ENCODE measurements around the gene OR9Q2. TPM values are rescaled to one million over a fixed set of nuclear protein-coding genes. Genes with fewer than 3 reads are reported as not detected.

OR9Q2 gene
- polyA plus RNA-seq, 2 of the 4 experiments (the other 2 are of a cell fraction) = not detected

Other genes with a start within 250 kb of the OR9Q2 start
- not detected in 2 replicates for gene OR9Q1, start 165.2 kb upstream of the OR9Q2 start, polyA plus RNA-seq (2011; rRNA removed)
- gene OR9Q1, start 165.2 kb upstream of the OR9Q2 start, polyA plus RNA-seq (2017; fragmentation: RNase III; extraction: RNeasy Plus Mini Kit Qiagen cat#74134 plus additional on column Dnase treatment) = not detected in 3 replicates
- not detected in 2 replicates for gene OR6Q1, start 158.1 kb upstream of the OR9Q2 start, polyA plus RNA-seq (2011; rRNA removed)
- not detected in 3 replicates for gene OR6Q1, start 158.1 kb upstream of the OR9Q2 start, polyA plus RNA-seq (2017; fragmentation: RNase III; extraction: RNeasy Plus Mini Kit Qiagen cat#74134 plus additional on column Dnase treatment)
- not detected in 2 replicates for gene OR9I1, start 63.5 kb upstream of the OR9Q2 start, polyA plus RNA-seq (2011; rRNA removed)
- not detected in 3 replicates for gene OR9I1, start 63.5 kb upstream of the OR9Q2 start, polyA plus RNA-seq (2017; fragmentation: RNase III; extraction: RNeasy Plus Mini Kit Qiagen cat#74134 plus additional on column Dnase treatment)
- gene OR1S2, start 15.1 kb downstream of the OR9Q2 start, polyA plus RNA-seq (2011; rRNA removed) = not detected in 2 replicates
- not detected in 3 replicates for gene OR1S2, start 15.1 kb downstream of the OR9Q2 start, polyA plus RNA-seq (2017; fragmentation: RNase III; extraction: RNeasy Plus Mini Kit Qiagen cat#74134 plus additional on column Dnase treatment)
- gene OR1S1, start 23.6 kb downstream of the OR9Q2 start, polyA plus RNA-seq (2011; rRNA removed) = not detected in 2 replicates
- not detected in 3 replicates for gene OR1S1, start 23.6 kb downstream of the OR9Q2 start, polyA plus RNA-seq (2017; fragmentation: RNase III; extraction: RNeasy Plus Mini Kit Qiagen cat#74134 plus additional on column Dnase treatment)
- gene OR10Q1, start 39.8 kb downstream of the OR9Q2 start, polyA plus RNA-seq (2011; rRNA removed) = not detected in 2 replicates
- gene OR10Q1, start 39.8 kb downstream of the OR9Q2 start, polyA plus RNA-seq (2017; fragmentation: RNase III; extraction: RNeasy Plus Mini Kit Qiagen cat#74134 plus additional on column Dnase treatment) = not detected in 3 replicates
- gene OR10W1, start 79.2 kb downstream of the OR9Q2 start, polyA plus RNA-seq (2011; rRNA removed) = not detected in 2 replicates
- gene OR10W1, start 79.2 kb downstream of the OR9Q2 start, polyA plus RNA-seq (2017; fragmentation: RNase III; extraction: RNeasy Plus Mini Kit Qiagen cat#74134 plus additional on column Dnase treatment) = not detected in 3 replicates
- gene OR5B17, start 170.0 kb downstream of the OR9Q2 start, polyA plus RNA-seq (2011; rRNA removed) = not detected in 2 replicates
- gene OR5B17, start 170.0 kb downstream of the OR9Q2 start, polyA plus RNA-seq (2017; fragmentation: RNase III; extraction: RNeasy Plus Mini Kit Qiagen cat#74134 plus additional on column Dnase treatment) = not detected in 3 replicates
- gene OR5B3, start 217.8 kb downstream of the OR9Q2 start, polyA plus RNA-seq (2011; rRNA removed) = not detected in 2 replicates
- gene OR5B3, start 217.8 kb downstream of the OR9Q2 start, polyA plus RNA-seq (2017; fragmentation: RNase III; extraction: RNeasy Plus Mini Kit Qiagen cat#74134 plus additional on column Dnase treatment) = not detected in 3 replicates
- not detected in 2 replicates for gene OR5B2, start 239.1 kb downstream of the OR9Q2 start, polyA plus RNA-seq (2011; rRNA removed)
- gene OR5B2, start 239.1 kb downstream of the OR9Q2 start, polyA plus RNA-seq (2017; fragmentation: RNase III; extraction: RNeasy Plus Mini Kit Qiagen cat#74134 plus additional on column Dnase treatment) = not detected in 3 replicates